GM20000 (cell line): ENCODE measurements around the gene DACT2.
"Not testable (repeated sequence)": the region's sequence is repeated elsewhere in the genome, so short reads cannot be mapped to it uniquely, and the experiment has no call there.

Experiments
- DNase-seq: peaks from one replicate; pipeline ENCODE4 v3.0.0; 2012; ENCODE audit warnings: low spot score
- TF ChIP-seq, protein P1 (sequence below): IDR thresholded peaks from 2 replicates; pipeline ENCODE4 v1.5.1; 2012; ENCODE audit warnings: mild to moderate bottlenecking, control low read depth; ENCODE audit errors: extremely low read depth, missing control alignments

DACT2 gene

DNA sequence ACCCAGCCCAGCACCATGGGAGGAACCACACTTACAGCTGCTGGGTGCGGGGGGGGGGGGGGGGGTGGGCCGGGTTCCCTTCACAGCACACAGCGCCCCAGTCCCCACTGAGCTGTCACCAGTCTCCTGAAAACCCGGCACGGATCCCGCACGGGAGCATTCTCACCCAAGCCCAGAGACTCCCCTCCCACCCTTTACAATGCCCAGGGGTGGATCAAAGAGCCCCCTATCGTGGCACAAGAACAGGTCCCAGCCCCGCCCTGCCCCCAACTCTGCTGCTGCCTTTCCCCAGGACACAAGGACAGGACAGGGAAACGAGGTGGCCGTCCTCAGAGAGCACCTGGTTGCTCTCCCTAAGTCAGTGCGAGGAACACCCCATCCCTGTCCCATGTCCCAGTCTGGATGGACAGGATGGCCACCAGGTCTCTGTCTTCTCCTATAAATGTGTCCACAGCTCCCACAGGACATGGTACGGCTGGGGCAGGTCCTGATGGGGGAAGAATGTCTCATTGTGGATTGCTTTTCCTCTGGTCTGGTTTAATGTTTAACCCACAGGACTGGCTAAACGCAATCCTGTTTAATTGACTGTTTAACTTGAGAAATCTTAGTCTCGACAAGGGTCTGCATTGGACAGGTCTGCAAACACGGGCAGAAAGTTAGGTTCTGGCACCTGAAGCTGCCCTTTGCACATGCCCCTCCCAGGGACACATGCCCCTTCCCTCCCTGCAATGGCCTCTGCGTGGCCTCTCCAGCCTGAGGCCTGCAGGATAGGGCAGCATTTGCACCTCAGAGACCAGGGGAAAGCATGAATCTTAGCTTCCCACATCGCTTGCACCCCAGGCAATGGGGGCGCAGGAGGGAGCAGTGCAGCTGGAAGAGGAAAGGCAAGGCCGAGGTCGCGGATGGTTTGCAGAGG lies 45.3 kb downstream of the DACT2 start:
- TF ChIP-seq, protein P1, sequence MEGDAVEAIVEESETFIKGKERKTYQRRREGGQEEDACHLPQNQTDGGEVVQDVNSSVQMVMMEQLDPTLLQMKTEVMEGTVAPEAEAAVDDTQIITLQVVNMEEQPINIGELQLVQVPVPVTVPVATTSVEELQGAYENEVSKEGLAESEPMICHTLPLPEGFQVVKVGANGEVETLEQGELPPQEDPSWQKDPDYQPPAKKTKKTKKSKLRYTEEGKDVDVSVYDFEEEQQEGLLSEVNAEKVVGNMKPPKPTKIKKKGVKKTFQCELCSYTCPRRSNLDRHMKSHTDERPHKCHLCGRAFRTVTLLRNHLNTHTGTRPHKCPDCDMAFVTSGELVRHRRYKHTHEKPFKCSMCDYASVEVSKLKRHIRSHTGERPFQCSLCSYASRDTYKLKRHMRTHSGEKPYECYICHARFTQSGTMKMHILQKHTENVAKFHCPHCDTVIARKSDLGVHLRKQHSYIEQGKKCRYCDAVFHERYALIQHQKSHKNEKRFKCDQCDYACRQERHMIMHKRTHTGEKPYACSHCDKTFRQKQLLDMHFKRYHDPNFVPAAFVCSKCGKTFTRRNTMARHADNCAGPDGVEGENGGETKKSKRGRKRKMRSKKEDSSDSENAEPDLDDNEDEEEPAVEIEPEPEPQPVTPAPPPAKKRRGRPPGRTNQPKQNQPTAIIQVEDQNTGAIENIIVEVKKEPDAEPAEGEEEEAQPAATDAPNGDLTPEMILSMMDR, result no peak
- no peak for DNase-seq

DNA sequence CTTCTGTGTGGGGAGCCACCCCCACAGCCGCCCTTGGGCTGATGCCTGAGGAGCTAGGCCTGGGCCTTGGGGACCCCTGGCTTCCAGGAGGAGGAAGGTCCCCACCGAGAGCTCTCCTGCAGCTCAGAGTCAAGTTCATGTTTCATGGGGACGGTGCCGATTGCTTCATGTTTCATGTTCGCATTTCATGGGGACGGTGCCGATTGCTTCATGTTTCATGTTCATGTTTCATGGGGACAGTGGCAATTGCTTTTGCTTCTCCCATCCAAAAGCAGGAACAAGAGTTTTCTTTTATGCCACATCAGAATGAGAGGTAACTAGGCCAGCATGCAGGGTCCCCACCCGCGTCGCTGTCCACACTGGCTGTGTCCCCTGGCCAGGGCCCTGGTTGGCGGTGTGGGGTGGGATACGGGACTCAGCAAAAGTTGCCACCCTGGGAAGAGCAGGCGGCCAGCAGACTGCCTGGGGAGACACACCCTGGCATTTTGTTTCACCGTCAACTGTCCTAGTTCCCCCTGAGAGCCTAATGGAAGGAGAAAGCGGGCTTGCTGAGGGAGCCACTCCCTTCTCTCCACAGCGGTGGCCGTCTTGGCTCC lies 46.0 kb downstream of the DACT2 start:
- TF ChIP-seq, protein P1, result no peak
- no peak for DNase-seq

DNA sequence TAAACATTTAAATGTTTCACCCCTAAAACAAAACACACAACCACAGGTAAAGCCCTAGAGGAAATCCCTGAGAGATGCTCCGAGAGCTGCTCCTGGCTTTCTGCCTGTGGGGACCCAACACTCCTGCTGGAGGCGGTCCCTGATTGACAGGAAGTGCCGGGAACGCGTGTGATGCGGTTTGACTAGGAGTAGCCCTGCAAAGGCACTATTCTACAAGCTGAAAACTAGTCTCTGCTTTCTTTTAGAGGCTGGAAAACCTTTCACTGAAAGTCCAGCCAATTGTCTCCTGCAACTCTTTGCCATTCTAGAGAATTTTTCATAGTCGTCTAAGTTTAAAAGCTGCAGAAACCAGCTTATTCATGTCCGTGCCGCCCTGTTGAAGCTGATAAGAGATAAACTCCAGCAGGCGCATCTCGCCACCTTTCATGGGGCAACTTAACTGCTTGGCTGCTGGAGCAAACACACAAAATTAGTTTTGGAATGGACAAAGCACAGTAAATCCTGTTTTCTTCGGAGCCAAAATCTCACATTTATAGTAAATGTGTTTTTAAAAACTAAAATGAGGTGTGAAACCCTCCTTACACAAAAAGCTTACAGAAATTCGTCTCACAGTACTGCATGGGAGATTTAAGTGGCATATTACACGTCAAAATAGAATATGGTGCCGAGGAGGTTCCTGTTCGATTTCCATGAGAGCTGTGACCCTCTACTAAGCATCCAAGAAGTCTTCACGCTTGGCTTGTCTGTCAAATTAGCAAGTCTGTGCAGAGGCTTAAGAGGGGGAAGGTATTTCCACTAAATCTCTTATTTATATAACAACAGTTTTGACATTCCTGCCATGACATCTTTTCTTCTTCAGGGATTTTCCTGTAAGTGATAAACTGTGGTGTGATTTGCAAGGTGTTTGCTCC lies 46.9 kb downstream of the DACT2 start:
- TF ChIP-seq, protein P1, result no peak
- DNase-seq, result no peak

DNA sequence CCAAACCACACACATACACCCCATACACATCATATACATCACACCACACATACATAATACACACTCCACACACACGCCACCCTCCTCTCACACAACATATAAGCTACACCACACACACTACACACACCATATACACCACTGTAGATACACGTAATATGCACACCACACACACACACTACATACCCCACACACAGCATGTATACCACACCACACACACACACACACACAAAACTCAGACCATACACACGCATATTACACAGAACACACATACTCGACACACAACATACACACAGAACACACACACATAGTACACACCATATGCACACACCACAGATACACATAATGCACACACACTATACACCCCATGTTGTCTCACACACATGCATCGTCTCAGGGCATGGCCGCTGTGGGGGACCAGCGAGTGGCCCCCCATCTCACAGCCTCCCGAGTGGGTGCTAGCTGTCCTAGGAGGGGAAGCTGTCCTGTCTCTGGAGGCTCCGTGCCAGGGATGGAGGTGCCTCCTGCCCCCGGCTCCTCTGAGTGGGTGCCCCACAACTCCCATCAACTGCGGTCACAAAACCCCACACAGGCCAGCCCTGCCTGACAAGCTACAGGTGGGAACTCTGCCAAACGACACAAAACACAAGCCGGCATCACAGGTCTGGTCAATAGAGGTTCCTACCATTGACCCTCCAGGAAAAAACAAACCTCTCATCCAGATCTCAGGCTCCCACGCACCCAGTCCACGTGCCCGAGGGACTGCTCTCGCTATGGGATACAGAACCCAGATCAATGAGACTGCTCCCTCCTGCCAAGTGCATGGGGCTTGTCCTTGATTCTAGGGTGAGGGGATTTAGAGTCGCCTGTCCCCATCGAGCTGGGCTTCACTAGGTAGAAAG lies 49.1 kb downstream of the DACT2 start:
- TF ChIP-seq, protein P1, result no peak
- DNase-seq, result no peak

DNA sequence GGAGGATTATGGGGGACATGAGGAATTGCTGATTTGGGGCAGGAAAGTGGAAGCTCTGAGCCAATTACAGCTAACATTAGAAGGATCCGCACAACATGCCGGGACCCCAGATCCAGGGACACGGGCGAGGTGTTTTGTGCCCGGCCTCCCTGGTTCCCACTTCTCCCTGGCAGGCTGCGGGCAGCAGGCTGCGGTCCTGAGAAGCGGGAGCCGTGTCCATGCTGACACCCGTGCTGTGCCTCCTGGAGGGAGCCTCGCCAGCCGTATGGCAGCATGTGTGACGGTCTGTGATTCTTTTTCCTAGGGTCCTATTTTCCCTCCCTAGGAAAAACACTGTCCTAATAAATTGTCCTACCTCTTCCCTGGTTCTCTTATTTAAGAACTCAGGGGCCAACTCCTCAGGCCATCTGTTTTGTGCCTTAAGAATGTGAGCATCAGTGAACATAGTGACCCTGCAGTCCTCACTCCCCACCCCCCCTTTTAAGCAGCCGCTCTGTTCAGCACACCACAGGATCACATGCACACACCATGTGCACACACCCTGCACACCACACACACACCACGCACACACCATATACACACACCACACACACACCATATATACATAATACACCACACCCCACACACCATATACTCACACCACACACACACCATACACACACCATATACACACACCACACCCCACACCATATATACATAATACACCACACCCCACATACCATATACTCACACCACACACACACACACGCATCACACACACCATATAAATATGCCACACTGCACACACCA lies 49.9 kb downstream of the DACT2 start:
- TF ChIP-seq, protein P1, result no peak
- DNase-seq, result no peak

DNA sequence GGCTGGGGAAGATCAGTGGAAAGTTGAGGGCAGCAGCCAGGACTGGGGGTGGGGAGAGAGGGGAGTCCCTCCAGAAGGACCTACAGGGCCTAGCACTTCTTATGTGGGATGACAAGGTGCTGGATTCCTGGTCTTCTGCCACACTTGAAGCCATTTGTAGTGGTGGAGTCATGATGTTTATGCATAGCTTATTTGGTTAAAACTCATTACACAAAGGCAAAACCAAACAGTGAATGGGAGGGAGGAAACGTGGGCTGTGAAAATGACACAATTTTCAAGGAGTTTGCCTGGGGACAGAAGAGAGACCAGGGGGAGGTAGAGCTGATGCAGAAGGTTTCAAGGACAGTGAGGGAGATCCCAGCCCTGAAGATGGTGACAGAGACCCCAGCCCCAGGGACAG lies 50.8 kb downstream of the DACT2 start:
- DNase-seq, result no peak
- TF ChIP-seq, protein P1, result no peak

DNA sequence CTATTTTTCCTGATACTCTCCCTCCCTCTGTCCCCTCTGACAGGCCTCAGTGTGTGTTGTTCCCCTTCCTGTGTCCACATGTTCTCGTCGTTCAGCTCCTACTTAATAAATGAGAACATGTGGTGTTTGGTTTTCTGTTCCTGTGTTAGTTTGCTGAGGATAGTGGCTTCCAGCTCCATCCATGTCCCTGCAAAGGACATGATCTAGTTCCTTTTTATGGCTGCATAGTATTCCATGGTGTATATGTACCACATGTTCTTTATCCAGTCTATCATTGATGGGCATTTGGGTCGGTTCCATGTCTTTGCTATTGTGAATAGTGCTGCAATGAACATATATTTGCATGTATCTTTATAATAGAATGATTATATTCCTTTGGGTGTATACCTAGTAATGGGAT lies 51.8 kb downstream of the DACT2 start:
- not testable (repeated sequence) for DNase-seq
